ENCODE results near the gene DPH3.

DNA sequence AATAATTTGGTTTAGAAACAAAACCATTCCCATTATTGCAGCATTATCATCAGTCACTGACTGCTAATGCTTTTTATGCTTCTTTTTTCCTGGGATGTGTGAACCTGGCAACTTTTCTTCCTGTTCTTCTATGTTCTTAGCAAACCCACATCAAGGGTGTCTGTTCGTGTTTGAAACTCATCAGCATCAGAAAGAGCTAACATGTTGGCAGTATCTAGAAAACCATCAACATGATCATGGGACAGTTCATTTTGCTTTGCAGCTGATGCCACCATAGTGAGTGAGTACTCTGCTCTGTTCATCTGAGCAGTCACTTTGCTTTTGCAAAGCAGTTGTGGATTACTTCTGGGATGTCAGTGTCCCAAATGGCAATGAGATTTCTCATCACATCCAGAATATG lies 5.9 kb downstream of the DPH3 start:
- no peak for TF ChIP-seq ATF7 (IDR thresholded peaks at IDR 0.05; ENCODE audit: low read depth)
- no peak for TF ChIP-seq KDM1A (IDR thresholded peaks at IDR 0.05; ENCODE audit: borderline replicate concordance)
- TF ChIP-seq, protein P1, sequence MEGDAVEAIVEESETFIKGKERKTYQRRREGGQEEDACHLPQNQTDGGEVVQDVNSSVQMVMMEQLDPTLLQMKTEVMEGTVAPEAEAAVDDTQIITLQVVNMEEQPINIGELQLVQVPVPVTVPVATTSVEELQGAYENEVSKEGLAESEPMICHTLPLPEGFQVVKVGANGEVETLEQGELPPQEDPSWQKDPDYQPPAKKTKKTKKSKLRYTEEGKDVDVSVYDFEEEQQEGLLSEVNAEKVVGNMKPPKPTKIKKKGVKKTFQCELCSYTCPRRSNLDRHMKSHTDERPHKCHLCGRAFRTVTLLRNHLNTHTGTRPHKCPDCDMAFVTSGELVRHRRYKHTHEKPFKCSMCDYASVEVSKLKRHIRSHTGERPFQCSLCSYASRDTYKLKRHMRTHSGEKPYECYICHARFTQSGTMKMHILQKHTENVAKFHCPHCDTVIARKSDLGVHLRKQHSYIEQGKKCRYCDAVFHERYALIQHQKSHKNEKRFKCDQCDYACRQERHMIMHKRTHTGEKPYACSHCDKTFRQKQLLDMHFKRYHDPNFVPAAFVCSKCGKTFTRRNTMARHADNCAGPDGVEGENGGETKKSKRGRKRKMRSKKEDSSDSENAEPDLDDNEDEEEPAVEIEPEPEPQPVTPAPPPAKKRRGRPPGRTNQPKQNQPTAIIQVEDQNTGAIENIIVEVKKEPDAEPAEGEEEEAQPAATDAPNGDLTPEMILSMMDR (IDR thresholded peaks at IDR 0.05 in 2 of 3, conservative IDR thresholded peaks at IDR 0.05 in 1 of 3; ENCODE audit: control insufficient read depth in 2 of 3, extremely low read depth in 1 of 3, insufficient read depth in 1 of 3, low read depth in 3 of 3, low read length in 3 of 3): no peak
- TF ChIP-seq, protein P2, sequence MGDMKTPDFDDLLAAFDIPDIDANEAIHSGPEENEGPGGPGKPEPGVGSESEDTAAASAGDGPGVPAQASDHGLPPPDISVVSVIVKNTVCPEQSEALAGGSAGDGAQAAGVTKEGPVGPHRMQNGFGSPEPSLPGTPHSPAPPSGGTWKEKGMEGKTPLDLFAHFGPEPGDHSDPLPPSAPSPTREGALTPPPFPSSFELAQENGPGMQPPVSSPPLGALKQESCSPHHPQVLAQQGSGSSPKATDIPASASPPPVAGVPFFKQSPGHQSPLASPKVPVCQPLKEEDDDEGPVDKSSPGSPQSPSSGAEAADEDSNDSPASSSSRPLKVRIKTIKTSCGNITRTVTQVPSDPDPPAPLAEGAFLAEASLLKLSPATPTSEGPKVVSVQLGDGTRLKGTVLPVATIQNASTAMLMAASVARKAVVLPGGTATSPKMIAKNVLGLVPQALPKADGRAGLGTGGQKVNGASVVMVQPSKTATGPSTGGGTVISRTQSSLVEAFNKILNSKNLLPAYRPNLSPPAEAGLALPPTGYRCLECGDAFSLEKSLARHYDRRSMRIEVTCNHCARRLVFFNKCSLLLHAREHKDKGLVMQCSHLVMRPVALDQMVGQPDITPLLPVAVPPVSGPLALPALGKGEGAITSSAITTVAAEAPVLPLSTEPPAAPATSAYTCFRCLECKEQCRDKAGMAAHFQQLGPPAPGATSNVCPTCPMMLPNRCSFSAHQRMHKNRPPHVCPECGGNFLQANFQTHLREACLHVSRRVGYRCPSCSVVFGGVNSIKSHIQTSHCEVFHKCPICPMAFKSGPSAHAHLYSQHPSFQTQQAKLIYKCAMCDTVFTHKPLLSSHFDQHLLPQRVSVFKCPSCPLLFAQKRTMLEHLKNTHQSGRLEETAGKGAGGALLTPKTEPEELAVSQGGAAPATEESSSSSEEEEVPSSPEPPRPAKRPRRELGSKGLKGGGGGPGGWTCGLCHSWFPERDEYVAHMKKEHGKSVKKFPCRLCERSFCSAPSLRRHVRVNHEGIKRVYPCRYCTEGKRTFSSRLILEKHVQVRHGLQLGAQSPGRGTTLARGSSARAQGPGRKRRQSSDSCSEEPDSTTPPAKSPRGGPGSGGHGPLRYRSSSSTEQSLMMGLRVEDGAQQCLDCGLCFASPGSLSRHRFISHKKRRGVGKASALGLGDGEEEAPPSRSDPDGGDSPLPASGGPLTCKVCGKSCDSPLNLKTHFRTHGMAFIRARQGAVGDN (IDR thresholded peaks at IDR 0.05): no peak
- TF ChIP-seq RCOR1 (conservative IDR thresholded peaks at IDR 0.05; ENCODE audit: low read depth, low read length): no peak
- no peak for TF ChIP-seq POLR2AphosphoS5 (IDR thresholded peaks at IDR 0.05; ENCODE audit: low read length)
- TF ChIP-seq JUND (IDR thresholded peaks at IDR 0.05; ENCODE audit: low read depth, low read length): no peak
- no peak for TF ChIP-seq ZNF384 (IDR thresholded peaks at IDR 0.05; ENCODE audit: borderline replicate concordance, low read depth, low read length)
- TF ChIP-seq CREM (IDR thresholded peaks at IDR 0.05; ENCODE audit: low read depth): no peak
- TF ChIP-seq EED (IDR thresholded peaks at IDR 0.05; ENCODE audit: low read depth): no peak
- TF ChIP-seq BRCA1 (IDR thresholded peaks at IDR 0.05; ENCODE audit: low read depth, low read length): no peak
- no peak for TF ChIP-seq CBFB (IDR thresholded peaks at IDR 0.05; ENCODE audit: low read depth)

All from GM12878 (cell line).